ENCODE results near the gene SLFN5.
"Not testable (repeated sequence)": the region's sequence is repeated elsewhere in the genome, so short reads cannot be mapped to it uniquely, and the experiment has no call there.

The SLFN5 gene

GRCh38 chr17:35265566-35266141 lies 22.8 kb downstream of the SLFN5 start:
- Histone ChIP-seq H3K9ac (ENCODE audit: low read length) (no peak overlapping the region), H3K27me3 (replicated peaks; ENCODE audit: control insufficient read depth, insufficient read depth, low read length) (no peaks in the 10 kb centered on the region), H3K4me3 (ENCODE audit: low read length) (no peak overlapping the region), H3K4me1 (ENCODE audit: control insufficient read depth, insufficient read depth, low read length) (peaks cover 11% of the 10 kb centered on the region), H3K9me3 (ENCODE audit: control insufficient read depth, low read length) (no peaks in the 10 kb centered on the region), H3K36me3 (ENCODE audit: control insufficient read depth, insufficient read depth, low read length, severe bottlenecking) (peaks cover 76% of the 10 kb centered on the region)
- no peak for DNase-seq (ENCODE audit: low read depth)

GRCh38 chr17:35274167-35275066 lies 31.5 kb downstream of the SLFN5 start:
- DNase-seq (ENCODE audit: low read depth); H3K9ac ChIP-seq (ENCODE audit: low read length); H3K4me3 ChIP-seq (ENCODE audit: low read length); H3K4me1 ChIP-seq (ENCODE audit: control insufficient read depth, insufficient read depth, low read length); H3K27me3 ChIP-seq (replicated peaks; ENCODE audit: control insufficient read depth, insufficient read depth, low read length); H3K36me3 ChIP-seq (ENCODE audit: control insufficient read depth, insufficient read depth, low read length, severe bottlenecking); H3K9me3 ChIP-seq (ENCODE audit: control insufficient read depth, low read length): not testable (repeated sequence)

- DNase-seq (ENCODE audit: low read depth); H3K4me3 ChIP-seq (ENCODE audit: low read length); H3K9me3 ChIP-seq (ENCODE audit: control insufficient read depth, low read length); H3K36me3 ChIP-seq (ENCODE audit: control insufficient read depth, insufficient read depth, low read length, severe bottlenecking); H3K9ac ChIP-seq (ENCODE audit: low read length); H3K4me1 ChIP-seq (ENCODE audit: control insufficient read depth, insufficient read depth, low read length); H3K27me3 ChIP-seq (replicated peaks; ENCODE audit: control insufficient read depth, insufficient read depth, low read length): not testable (repeated sequence)
Measured at GRCh38 chr17:35278454-35278853, 35.6 kb downstream of the SLFN5 start.

DNA sequence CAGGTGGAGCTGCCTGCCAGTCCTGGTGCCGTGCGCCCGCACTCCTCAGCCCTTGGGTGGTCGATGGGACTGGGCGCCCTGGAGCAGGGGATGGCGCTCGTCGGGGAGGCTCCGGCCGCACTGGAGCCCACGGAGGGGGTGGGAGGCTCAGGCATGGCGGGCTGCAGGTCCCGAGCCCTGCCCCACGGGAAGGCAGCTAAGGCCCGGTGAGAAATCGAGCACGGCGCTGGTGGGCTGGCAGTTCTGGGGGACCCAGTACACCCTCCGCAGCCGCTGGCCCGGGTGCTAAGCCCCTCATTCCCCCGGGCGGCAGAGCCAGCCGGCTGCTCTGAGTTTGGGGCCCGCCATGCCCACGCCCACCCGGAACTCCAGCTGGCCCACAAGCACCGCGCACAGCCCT lies 36.0 kb downstream of the SLFN5 start:
- H3K4me1 ChIP-seq (ENCODE audit: control insufficient read depth, insufficient read depth, low read length); H3K9me3 ChIP-seq (ENCODE audit: control insufficient read depth, low read length); H3K9ac ChIP-seq (ENCODE audit: low read length); H3K4me3 ChIP-seq (ENCODE audit: low read length); H3K36me3 ChIP-seq (ENCODE audit: control insufficient read depth, insufficient read depth, low read length, severe bottlenecking); DNase-seq (ENCODE audit: low read depth); H3K27me3 ChIP-seq (replicated peaks; ENCODE audit: control insufficient read depth, insufficient read depth, low read length): not testable (repeated sequence)

DNA sequence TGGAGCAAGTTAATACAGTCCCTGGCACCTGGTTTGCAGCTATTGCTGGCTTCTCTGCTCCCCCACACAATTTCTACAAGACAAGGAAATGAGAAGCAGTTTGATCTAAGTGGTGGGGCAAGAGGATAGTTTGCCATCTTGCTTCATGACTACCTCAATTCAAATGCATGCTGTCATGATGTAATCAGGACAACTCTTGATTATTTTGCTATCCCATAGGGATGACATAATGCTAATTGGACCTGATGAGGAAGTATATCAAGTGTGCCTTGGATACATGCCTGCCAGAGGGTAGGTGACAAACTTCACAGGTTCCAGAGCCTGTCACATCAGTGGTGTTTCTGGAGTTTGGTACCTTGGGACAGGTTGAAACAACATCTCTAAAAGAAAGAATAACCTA lies 40.9 kb downstream of the SLFN5 start:
- H3K9me3 ChIP-seq (ENCODE audit: control insufficient read depth, low read length), result no peaks in the 10 kb centered on the region
- H3K27me3 ChIP-seq (replicated peaks; ENCODE audit: control insufficient read depth, insufficient read depth, low read length), result peaks cover 3% of the 10 kb centered on the region
- DNase-seq (ENCODE audit: low read depth), result no peak
- H3K9ac ChIP-seq (ENCODE audit: low read length), result no peak overlapping the region
- H3K4me1 ChIP-seq (ENCODE audit: control insufficient read depth, insufficient read depth, low read length), result no peaks in the 10 kb centered on the region
- no peak overlapping the region for H3K4me3 ChIP-seq (ENCODE audit: low read length)
- H3K36me3 ChIP-seq (ENCODE audit: control insufficient read depth, insufficient read depth, low read length, severe bottlenecking), result no peaks in the 10 kb centered on the region

- H3K9me3 ChIP-seq (ENCODE audit: control insufficient read depth, low read length), result no peaks in the 10 kb centered on the region
Measured at GRCh38 chr17:35284955-35285354, 42.1 kb downstream of the SLFN5 start.

GRCh38 chr17:35286120-35286781 lies 43.4 kb downstream of the SLFN5 start:
- no peak for DNase-seq (ENCODE audit: low read depth)
- H3K27me3 ChIP-seq (replicated peaks; ENCODE audit: control insufficient read depth, insufficient read depth, low read length), result peaks cover 3% of the 10 kb centered on the region

More at GRCh38 chr17:35284955-35285354, 42.1 kb downstream of the SLFN5 start:
- no peaks in the 10 kb centered on the region for H3K36me3 ChIP-seq (ENCODE audit: control insufficient read depth, insufficient read depth, low read length, severe bottlenecking)
- H3K27me3 ChIP-seq (replicated peaks; ENCODE audit: control insufficient read depth, insufficient read depth, low read length), result peaks cover 3% of the 10 kb centered on the region
- no peaks in the 10 kb centered on the region for H3K4me1 ChIP-seq (ENCODE audit: control insufficient read depth, insufficient read depth, low read length)
- no peak for DNase-seq (ENCODE audit: low read depth)
- H3K4me3 ChIP-seq (ENCODE audit: low read length), result no peak overlapping the region
- no peak overlapping the region for H3K9ac ChIP-seq (ENCODE audit: low read length)

DNA sequence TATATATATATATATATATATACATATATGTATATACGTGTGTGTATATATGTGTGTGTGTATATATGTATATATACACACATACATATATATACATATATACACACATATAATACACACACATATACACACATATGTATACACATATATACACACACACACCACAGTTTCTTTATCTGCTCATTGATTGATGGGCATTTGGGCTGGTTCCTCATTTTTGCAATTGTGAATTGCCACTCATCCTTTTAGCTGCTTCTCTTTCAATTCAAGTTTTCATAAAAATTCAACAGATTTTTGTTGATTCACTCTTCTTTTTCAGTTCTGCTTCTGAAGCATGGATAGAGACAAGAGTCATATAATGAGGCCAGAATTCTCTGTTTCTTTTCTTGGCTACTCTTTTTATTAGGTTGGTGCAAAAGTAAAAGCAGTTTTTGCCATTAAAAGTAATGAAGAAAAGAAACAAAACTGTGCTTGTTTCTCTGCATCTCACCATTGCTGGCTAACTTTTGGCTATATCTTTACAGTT lies 44.5 kb downstream of the SLFN5 start:
- Histone ChIP-seq H3K4me3 (ENCODE audit: low read length) (no peak overlapping the region), H3K9me3 (ENCODE audit: control insufficient read depth, low read length) (no peaks in the 10 kb centered on the region), H3K4me1 (ENCODE audit: control insufficient read depth, insufficient read depth, low read length) (peaks cover 10% of the 10 kb centered on the region), H3K36me3 (ENCODE audit: control insufficient read depth, insufficient read depth, low read length, severe bottlenecking) (no peaks in the 10 kb centered on the region), H3K27me3 (replicated peaks; ENCODE audit: control insufficient read depth, insufficient read depth, low read length) (peaks cover 3% of the 10 kb centered on the region), H3K9ac (ENCODE audit: low read length) (no peak overlapping the region)
- no peak for DNase-seq (ENCODE audit: low read depth)

More at GRCh38 chr17:35286120-35286781, 43.4 kb downstream of the SLFN5 start:
- Histone ChIP-seq H3K36me3 (ENCODE audit: control insufficient read depth, insufficient read depth, low read length, severe bottlenecking) (no peaks in the 10 kb centered on the region), H3K4me3 (ENCODE audit: low read length) (no peak overlapping the region), H3K9me3 (ENCODE audit: control insufficient read depth, low read length) (no peaks in the 10 kb centered on the region), H3K9ac (ENCODE audit: low read length) (no peak overlapping the region), H3K4me1 (ENCODE audit: control insufficient read depth, insufficient read depth, low read length) (peaks cover 1% of the 10 kb centered on the region)

GRCh38 chr17:35289222-35289621 lies 46.4 kb downstream of the SLFN5 start:
- H3K27me3 ChIP-seq (replicated peaks; ENCODE audit: control insufficient read depth, insufficient read depth, low read length), result no peaks in the 10 kb centered on the region
- no peaks in the 10 kb centered on the region for H3K9me3 ChIP-seq (ENCODE audit: control insufficient read depth, low read length)
- peaks cover 27% of the 10 kb centered on the region for H3K4me1 ChIP-seq (ENCODE audit: control insufficient read depth, insufficient read depth, low read length)
- H3K4me3 ChIP-seq (ENCODE audit: low read length), result no peak overlapping the region
- H3K9ac ChIP-seq (ENCODE audit: low read length), result no peak overlapping the region
- H3K36me3 ChIP-seq (ENCODE audit: control insufficient read depth, insufficient read depth, low read length, severe bottlenecking), result no peaks in the 10 kb centered on the region
- no peak for DNase-seq (ENCODE audit: low read depth)

- no peak overlapping the region for H3K4me3 ChIP-seq (ENCODE audit: low read length)
- no peaks in the 10 kb centered on the region for H3K9me3 ChIP-seq (ENCODE audit: control insufficient read depth, low read length)
Measured at GRCh38 chr17:35291802-35292201, 48.9 kb downstream of the SLFN5 start.

GRCh38 chr17:35293151-35293847 lies 50.4 kb downstream of the SLFN5 start:
- H3K27me3 ChIP-seq (replicated peaks; ENCODE audit: control insufficient read depth, insufficient read depth, low read length), result no peaks in the 10 kb centered on the region
- H3K36me3 ChIP-seq (ENCODE audit: control insufficient read depth, insufficient read depth, low read length, severe bottlenecking), result no peaks in the 10 kb centered on the region
- H3K9ac ChIP-seq (ENCODE audit: low read length), result peak overlapping the region; percentile 20
- H3K9me3 ChIP-seq (ENCODE audit: control insufficient read depth, low read length), result no peaks in the 10 kb centered on the region
- no peak overlapping the region for H3K4me3 ChIP-seq (ENCODE audit: low read length)
- peaks cover 39% of the 10 kb centered on the region for H3K4me1 ChIP-seq (ENCODE audit: control insufficient read depth, insufficient read depth, low read length)
- peak; percentile 68 for DNase-seq (ENCODE audit: low read depth)

More at GRCh38 chr17:35291802-35292201, 48.9 kb downstream of the SLFN5 start:
- Histone ChIP-seq H3K9ac (ENCODE audit: low read length) (no peak overlapping the region), H3K36me3 (ENCODE audit: control insufficient read depth, insufficient read depth, low read length, severe bottlenecking) (no peaks in the 10 kb centered on the region), H3K4me1 (ENCODE audit: control insufficient read depth, insufficient read depth, low read length) (peaks cover 39% of the 10 kb centered on the region), H3K27me3 (replicated peaks; ENCODE audit: control insufficient read depth, insufficient read depth, low read length) (no peaks in the 10 kb centered on the region)
- peak; percentile 89 for DNase-seq (ENCODE audit: low read depth)

Data from adipocyte (in vitro differentiated cells).